Limb (tissue), 2 donors: ENCODE results near the gene SIPA1.
"Not testable (repeated sequence)": the region's sequence is repeated elsewhere in the genome, so short reads cannot be mapped to it uniquely, and the experiment has no call there.

Experiments used
- DNase-seq, 2 donors: peaks; one replicate each; pipeline ENCODE4 v3.0.0-alpha.2; 2016; ENCODE audit errors: extremely low spot score in 2 of 2

Gene SIPA1

GRCh38 chr11:65658174-65659021 lies 20.5 kb downstream of the SIPA1 start:
- DNase-seq: no peak

GRCh38 chr11:65660038-65660437 lies 22.1 kb downstream of the SIPA1 start:
- no peak for DNase-seq

GRCh38 chr11:65660908-65661307 lies 23.0 kb downstream of the SIPA1 start:
- not testable (repeated sequence) for DNase-seq

DNA sequence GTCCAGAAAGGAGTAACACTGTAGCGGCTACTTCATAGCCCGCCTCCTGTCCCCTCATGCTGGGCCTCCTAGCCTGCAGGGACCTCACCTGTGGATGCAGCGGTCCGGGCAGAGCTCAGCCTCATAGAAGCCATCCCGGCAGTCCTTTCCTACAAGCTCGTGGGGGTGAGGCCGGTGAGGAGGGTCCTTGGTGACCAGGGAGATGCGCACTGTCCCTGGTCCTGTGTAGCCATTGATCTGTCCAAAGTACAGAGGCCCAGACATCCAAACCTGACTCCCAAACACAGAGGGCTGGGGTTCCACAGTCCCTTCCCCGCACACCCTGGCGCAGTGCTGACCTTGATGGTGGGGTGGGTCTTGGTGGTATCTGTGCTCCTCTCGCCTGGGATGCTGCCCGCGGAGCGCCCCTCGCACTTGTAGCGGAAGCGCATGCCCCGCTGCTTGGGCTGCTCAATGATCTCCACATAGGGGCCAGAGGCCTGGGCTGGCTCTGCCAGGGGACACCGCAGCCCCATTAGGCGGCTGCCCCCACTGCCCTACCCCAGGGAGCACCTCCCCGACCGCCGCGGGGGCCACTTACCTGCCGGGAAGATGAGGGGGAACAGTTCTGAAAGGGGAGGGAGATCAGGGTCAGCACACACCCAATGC lies 23.8 kb downstream of the SIPA1 start:
- peak in 1 of 2 donors; percentile 39 for DNase-seq

DNA sequence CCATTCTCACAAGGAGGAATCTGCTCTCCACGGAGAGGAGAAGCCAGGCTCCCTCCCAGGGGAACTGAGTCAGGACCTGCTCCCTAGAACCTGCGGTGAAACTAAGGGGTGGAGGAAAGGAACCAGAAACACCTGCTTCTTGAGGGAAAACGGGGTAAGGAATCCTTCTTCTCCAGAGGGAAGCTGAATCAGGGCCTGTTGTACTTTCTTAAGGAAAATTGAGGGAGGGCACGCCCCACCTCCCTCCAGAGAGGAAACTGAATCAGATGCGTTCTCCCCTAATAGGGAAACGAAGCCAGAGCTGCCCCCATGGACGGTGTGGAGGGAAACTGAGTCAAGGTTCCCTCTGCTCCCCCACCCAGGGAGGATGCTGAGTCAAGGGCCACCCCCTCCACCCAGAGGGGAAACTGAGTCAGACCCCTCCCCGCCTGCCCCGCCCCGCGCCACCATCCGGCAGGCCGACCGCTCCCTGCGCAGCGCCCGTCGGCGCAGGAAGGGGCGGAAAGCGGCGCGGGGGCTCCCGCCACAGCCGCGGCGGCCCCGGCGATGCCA lies 24.4 kb downstream of the SIPA1 start:
- no peak for DNase-seq

- DNase-seq: peak; percentile 94 to 96
Observed at GRCh38 chr11:65662799-65663638, 25.1 kb downstream of the SIPA1 start, which contains the start of gene RELA. RELA (minus strand) TSS chr11:65662916; CDS start chr11:65662832, 84 bp downstream.

DNA sequence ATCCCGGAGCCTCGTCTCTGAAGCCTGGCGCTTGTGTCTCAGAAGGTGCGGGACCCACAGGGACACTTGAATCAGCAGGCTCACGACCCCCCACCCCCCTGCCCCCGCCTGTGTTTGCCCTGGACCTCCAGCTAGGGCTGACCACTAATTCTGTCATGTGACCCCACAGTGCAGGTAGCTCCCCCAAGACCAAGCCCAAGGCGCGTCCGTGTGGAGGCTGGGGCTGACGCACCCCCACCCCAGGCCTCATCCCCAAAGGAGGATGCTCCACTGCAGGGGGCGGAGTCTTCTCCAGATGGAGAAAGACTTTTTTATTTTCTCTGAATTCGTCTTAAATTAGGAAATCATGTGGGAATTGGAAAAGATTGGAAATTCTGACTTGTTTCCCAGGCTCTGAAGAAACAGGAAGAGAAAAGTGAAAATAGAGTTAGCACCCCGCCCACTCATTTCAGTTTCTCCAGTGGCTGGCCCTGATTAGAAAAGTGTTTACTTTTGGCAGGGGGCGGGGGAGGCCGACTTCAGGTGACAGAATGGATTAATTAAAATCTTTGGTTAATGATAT lies 25.8 kb downstream of the SIPA1 start:
- DNase-seq: peak in 1 of 2 donors; percentile 68

DNA sequence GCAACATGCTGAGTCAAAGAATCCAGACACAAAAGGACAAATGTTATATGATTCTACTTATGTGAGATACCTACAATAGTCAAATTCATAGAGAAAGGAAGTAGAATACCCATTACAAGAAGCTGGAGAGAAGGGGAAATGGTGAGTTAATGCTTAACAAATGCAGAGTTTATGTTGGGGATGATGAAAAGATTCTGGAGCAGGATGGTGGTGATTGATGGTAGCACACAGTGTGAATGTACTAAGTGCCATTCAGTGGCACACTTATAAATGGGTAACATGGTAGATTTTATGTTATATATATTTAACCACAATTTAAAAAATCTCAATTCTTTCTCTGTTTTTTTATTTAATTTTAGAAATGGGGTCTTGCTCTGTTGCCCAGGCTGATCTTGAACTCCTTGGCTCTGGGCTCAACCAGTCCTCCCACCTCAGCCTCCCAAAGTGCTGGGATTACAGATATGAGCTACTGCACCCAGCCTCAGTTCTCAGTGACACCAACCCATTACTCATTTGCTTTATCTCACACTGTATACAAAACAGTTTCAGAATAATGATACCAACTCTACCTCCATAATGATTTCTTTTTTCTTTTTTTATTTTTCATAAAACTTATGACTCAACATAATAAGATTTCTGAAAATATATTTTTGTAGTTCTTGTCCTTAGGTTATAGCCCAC lies 34.4 kb downstream of the SIPA1 start:
- DNase-seq: no peak

DNA sequence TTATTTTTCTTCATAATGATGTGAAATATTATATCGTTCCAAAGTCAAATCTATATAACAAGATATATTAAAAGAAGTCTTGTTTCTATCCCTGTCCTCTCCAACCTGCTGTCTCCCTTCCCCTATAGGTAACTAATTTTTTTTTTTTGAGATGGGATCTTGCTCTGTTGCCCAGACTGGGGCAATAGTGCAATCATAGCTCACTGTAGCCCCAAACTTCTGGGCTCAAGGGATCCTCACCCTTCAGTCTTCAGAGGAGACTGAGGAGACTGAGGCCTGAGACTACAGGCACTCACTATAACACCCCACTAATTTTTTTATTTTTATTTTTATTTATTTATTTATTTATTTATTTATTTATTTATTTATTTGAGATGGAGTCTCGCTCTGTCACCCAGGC lies 35.1 kb downstream of the SIPA1 start:
- DNase-seq: no peak

GRCh38 chr11:65680192-65680743 lies 42.4 kb downstream of the SIPA1 start:
- no peak for DNase-seq

DNA sequence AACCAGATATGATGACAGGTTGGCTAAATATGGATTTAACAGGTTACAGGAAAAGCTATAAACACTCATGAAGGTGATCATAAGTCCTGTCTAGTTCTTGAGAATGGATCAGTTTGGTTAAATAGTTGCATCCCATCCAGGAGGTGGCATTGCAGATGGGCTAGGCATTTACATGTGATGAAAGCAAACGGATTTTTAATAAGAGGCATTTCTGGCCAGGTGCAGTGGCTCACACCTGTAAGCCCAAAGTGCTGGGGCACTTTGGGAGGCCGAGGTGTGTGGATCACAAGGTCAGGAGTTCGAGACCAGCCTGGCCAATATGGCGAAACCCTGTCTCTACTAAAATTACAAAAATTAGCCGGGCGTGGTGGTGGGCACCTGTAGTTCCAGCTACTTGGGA lies 45.6 kb downstream of the SIPA1 start:
- DNase-seq: not testable (repeated sequence)

DNA sequence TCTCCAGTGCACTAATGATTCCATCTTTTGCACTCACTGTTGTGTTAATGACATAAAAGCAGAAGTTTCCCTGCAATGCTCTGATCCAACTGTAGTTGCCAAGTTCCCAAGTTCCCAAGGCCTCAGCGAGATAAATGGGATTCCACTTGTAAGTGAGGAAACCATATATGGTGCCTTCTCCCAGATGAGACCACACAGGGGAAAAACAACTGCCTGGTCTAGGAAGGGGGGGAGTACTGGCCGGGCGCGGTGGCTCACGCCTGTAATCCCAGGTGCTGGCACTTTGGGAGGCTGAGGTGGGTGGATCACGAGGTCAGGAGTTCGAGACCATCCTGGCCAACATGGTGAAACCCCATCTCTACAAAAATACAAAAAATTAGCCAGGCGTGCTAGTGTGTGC lies 48.1 kb downstream of the SIPA1 start:
- DNase-seq: no peak

DNA sequence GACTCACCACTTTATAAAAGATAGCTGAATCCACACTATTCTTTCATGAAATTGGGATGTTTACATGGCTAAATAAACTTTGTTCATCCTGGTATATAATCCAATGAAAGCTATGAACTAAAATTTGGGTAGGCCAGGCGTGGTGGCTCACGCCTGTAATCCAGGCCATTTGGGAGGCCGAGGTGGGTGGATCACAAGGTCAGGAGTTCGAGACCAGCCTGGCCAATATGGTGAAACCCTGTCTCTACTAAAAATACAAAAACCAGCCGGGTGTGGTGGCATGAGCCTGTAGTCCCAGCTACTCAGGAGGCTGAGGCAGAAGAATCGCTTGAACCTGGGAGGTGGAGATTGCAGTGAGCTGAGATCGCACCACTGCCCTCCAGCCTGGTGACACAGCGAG lies 53.9 kb downstream of the SIPA1 start:
- DNase-seq: not testable (repeated sequence)

GRCh38 chr11:65692367-65692766 lies 54.5 kb downstream of the SIPA1 start:
- DNase-seq: no peak

- DNase-seq: no peak
Observed at GRCh38 chr11:65695459-65696241, 57.7 kb downstream of the SIPA1 start.

GRCh38 chr11:65696802-65697552 lies 59.1 kb downstream of the SIPA1 start:
- no peak for DNase-seq

DNA sequence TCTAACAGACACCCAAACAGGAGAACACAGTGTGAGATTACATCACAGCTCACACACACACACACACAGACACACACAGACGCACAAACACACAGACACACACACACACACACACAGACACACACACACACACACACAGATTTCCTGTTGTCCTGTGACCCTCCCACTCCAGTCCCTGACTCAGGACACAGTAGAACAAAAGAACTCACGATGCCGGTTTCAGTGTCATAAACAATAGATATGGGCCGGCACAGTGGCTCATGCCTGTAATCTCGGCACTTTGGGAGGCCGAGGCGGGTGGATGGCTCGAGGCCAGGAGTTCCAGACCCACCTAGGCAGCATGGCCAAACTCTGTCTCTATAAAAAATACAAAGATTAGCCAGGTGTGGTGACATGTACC lies 60.3 kb downstream of the SIPA1 start:
- no peak for DNase-seq

DNA sequence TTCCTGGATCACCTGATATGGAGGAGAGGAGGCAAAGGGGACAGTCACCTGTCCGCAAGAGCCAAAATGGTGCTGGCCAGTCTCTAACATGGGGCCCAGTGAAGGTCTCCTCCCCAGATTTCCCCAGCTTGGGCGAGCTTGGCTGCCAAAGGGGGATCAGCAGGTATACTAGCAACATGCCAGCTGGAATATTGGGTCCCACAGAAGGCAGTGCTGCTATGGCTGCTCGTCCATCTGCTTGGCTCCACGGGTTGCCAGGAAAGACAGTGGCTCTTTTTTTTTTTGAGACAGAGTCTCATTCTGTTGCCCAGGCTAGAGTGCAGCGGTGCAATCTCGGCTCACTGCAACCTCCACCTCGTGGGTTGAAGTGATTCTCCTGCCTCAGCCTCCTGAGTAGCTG lies 61.4 kb downstream of the SIPA1 start:
- DNase-seq: no peak

DNA sequence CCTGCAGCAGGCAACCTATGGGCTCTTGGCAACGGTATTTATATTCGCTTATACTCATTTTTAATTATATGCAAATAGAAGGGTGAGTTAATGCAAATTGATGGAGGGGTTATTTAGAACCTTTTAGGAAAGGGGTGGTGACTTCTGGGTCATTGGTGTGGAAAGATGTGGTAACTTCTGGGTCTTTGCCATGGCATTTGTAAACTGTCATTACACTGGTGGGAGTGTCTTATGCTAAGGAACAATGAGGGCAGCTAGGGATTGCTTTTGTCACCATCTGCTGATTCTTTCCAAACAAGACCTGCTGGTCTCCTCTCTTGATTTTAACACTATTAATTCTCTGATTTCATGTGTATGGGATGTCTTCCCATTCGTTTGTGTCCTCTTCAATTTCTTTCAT lies 62.5 kb downstream of the SIPA1 start:
- DNase-seq: no peak
